Posterior vena cava (tissue), 2 donors: ENCODE results near the gene PRDX3. TPM values are rescaled to one million over a fixed set of nuclear protein-coding genes. Genes with fewer than 3 reads are reported as not detected.
"Not testable (repeated sequence)": the region's sequence is repeated elsewhere in the genome, so short reads cannot be mapped to it uniquely, and the experiment has no call there.

ENCODE experiments used
- DNase-seq: peaks from one replicate; pipeline ENCODE4 v3.0.0-alpha.2; 2020; ENCODE audit warnings: low spot score
- intact Hi-C, 2 donors: fragments of 100-400 bp; cut with DNase I; formaldehyde crosslinking; loops; one replicate each; pipeline versions ENCODE4 v1.14.1 to v1.14.2; 2022 to 2023
- total RNA-seq, 2 donors: library from RNA; stranded (reverse); fragmentation: NEBNext Ultra II Directional; extraction: Animal tissue kit (Norgen Biotek cat#: 25700); gene quantifications; one replicate each; pipeline ENCODE4 v1.2.1, GENCODE V29; 2021
- donor health status: DM: yes; HTN: yes; CAD: no.
- donor health status: DM: yes; HTN: yes; CAD: no.

Gene PRDX3
- total RNA-seq, 2 donors from 2014 or later = 95.8 to 106 TPM

DNA sequence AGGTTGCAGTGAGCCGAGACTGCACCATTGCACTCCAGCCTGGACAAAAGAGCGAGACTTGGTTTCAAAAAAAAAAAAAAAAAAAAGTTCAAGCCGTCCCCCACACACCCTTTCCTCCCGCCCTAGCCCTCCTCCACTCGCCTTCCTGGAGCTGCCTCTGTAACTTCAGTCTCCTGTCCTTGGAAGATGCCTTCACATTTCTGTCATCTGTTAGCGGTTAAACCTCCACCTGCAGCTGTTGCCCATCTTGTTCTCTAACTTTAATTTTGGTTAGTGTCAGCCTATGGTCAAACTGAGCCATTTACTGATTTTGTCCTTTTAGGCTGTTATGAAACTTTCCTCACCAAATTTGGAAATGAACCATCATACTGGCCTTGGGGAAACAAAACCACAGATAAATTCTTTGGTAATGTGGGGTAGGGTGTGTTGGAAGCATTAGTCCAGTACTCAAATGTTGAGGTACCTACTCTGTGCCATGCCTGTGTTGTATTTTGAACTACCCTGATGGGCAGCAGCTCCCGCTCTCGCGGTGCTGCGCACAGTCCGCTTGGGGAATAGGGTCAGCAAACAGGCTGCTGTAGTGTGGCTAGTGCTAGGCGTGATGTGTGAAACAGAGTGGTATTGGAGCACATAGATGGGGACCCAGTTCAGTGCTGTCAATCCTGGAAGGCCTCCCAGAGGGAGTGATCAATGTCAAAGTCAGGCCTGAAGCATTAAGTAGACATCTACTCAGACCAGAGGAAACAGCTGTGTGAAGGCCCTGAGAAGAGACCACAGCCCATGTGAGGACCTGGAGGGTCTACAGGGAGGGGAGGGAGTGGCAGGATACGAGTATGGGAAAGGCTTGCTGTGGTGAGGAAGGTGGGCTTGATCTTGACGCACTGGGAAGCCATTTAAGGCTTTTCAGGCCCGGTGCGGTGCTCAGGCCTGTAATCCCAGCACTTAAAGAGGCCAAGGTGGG, 40.0 kb downstream of the PRDX3 start:
- intact Hi-C loops = no loop called here
- peak; percentile 48 for DNase-seq

DNA sequence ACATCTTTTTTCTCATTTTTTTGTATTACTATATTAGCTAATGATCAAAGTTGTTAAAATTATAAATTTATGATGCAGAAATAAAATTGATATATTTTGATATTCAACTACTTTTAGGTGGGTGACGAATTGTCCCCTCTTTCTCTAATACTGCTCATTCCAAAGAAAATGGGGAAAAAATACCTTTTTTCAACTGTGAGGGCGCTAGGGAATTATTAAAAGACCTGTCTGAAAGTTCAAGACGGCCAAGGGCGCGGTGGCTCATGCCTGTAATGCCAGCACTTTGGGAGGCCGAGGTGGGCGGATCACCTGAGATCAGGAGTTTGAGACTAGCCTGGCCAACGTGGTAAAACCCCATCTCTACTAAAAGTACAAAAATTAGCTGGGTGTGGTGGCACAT, 40.7 kb downstream of the PRDX3 start:
- intact Hi-C loops = not testable (repeated sequence)
- DNase-seq = peak; percentile 18

- DNase-seq = peak; percentile 1
- intact Hi-C loops = no loop called here
Measured at GRCh38 chr10:119136084-119136483, 42.5 kb downstream of the PRDX3 start.

- intact Hi-C loops = no loop called here
- DNase-seq = peak; percentile 37
Measured at GRCh38 chr10:119135513-119135881, 43.1 kb downstream of the PRDX3 start.

DNA sequence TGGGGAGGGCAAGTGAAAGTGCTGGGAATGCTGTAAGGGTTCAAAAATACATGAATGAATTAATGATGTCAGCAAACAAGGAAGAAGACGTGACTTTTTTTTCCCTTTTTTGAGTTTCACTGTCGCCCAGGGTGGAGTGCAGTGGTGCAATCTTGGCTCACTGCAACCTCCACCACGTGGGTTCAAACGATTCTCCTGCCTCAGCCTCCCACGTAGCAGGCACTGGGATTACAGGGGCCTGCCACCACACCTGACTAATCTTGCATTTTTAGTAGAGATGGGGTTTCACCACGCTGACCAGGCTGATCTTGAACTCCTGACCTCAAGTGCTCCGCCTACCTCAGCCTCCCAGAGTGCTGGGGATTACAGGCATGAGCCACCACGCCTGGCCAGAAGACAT, 44.7 kb downstream of the PRDX3 start:
- DNase-seq = peak; percentile 41
- intact Hi-C loops = no loop called here

GRCh38 chr10:119132521-119133345, 45.9 kb downstream of the PRDX3 start:
- intact Hi-C loops = no loop called here
- DNase-seq = no peak

- intact Hi-C loops = no loop called here
- DNase-seq = no peak
Measured at GRCh38 chr10:119131512-119132240, 46.9 kb downstream of the PRDX3 start.

GRCh38 chr10:119129721-119130120, 48.9 kb downstream of the PRDX3 start:
- intact Hi-C loops = no loop called here

GRCh38 chr10:119125942-119126341, 52.7 kb downstream of the PRDX3 start:
- DNase-seq = no peak

More at GRCh38 chr10:119129721-119130120, 48.9 kb downstream of the PRDX3 start:
- DNase-seq = no peak

DNA sequence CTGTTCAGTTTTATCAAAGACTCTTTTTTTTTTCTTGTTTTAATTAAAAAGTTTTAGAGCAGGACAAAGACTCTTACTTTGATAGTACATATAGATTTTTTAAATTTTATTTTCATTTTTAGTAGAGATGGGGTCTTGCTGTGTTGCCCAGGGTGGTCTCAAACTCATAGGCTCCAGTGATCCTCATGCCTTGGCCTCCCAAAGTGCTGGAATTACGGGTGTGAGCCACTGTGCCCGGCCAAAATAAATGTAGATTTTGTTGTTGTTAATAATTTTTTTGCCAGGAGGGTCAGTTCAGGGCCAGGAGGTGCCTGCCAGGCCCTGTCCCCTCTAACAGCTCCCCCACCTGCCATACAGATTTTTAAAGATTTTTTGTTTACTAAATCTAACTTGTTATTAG, 57.7 kb downstream of the PRDX3 start:
- no peak for DNase-seq
- intact Hi-C loops = no loop called here

More at GRCh38 chr10:119125942-119126341, 52.7 kb downstream of the PRDX3 start:
- intact Hi-C loops = no loop called here

DNA sequence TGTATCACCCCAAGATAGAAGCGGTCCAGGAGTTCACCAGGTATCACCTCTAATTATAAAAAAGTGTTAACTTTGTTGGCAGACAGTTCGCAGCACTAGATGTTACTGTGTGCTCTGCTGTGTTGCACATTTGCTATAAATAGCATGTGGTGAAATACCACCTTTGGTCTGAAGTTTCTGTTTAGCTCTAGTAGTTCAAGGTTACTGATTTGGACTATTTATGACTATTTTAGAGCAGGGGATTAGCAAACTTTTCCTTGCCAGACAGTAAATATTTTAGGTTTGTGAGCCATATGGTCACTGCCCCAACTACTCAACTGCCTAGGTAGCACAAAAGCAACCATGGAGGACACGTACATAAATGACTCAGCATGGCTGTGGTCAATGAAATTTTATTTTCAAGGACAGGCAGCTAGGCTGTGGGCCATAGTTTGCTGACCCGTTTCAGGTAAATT, 58.2 kb downstream of the PRDX3 start:
- no peak for DNase-seq
- intact Hi-C loops = no loop called here

- DNase-seq = no peak
- intact Hi-C loops = no loop called here
Measured at GRCh38 chr10:119119400-119119799, 59.2 kb downstream of the PRDX3 start.

DNA sequence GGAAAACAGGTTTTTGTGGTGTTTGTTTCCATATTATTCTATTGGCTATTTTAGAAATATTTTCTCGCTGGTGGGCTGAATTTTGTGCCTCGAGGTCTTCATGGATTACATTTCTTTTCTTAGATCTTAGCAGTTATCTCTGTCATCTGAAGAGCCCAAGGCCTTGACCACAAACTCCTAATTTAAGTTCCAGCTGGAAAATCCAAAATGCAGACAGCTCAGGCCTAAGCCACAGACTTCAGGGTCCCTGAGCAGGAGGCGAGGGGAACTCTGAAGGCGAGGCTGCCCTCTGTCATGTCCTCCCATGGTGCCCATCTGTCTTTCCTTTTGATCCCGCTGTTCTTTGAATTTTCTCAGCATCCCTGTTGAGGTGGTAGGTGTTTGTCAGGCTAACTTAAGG, 60.4 kb downstream of the PRDX3 start:
- DNase-seq = no peak
- intact Hi-C loops = no loop called here

Other genes starting within 250 kb of the PRDX3 start
- gene NANOS1, start 149.1 kb downstream of the PRDX3 start, total RNA-seq = 1 to 10 TPM; 1.5 to 1.8 TPM
- gene EIF3A, start 98.0 kb downstream of the PRDX3 start, total RNA-seq = 100 to 1,000 TPM in 1 of 2 donors, 10 to 100 TPM in 1; 82.2 to 101 TPM
- 10 to 100 TPM; 19.5 to 25.9 TPM for gene DENND10, start 74.7 kb downstream of the PRDX3 start, total RNA-seq
- gene SFXN4, start 13.1 kb downstream of the PRDX3 start, total RNA-seq = 10 to 100 TPM; 10.8 to 13.5 TPM
- gene GRK5, start 28.8 kb upstream of the PRDX3 start, total RNA-seq = 10 to 100 TPM; 40.0 to 57.5 TPM